SH-SY5Y (cell line): ENCODE measurements around the gene EXOC6B.

ENCODE experiments used
- GATA2 ChIP-seq: IDR thresholded peaks from 2 replicates; pipeline ENCODE4 v1.6.1; 2011; ENCODE audit warnings: mild to moderate bottlenecking, low read depth, low read length
- GATA3 ChIP-seq: IDR thresholded peaks from 2 replicates; pipeline ENCODE4 v1.6.1; 2011; ENCODE audit warnings: low read depth, mild to moderate bottlenecking, low read length, moderate library complexity

EXOC6B gene

GRCh38 chr2:72388263-72388662 lies 437.6 kb downstream of the EXOC6B start:
- TF ChIP-seq GATA3 = no peak
- no peak for TF ChIP-seq GATA2

- no peak for TF ChIP-seq GATA3
- TF ChIP-seq GATA2 = no peak
These were observed 439.5 kb downstream of the EXOC6B start for GRCh38 chr2:72386288-72386687.

DNA sequence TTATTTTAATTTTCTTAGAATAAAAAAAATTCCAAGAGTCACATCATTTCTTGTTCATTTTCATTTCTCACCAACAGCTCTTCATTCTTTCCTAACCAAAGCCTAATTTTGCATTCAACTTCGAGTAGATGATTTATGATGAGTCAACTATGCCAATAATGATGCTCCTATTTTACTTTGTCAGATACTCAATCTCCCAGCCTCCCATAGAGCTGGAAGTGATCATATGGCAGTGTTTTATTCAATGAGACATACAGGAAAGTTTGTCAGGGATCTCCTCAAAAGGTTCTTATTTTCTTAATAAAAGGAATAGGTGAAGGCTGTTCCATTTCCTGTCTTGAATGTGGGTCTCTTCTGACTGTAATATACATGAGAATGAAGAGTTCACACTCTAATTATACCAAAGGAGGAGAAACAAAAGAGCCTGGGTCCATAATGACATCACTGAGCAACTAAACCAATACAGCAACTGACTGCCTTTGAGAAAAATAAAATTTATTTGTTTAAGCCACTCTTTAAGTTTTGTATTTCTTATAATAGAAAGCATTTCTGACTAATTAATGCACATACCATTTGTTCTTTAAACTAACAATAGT lies 447.0 kb downstream of the EXOC6B start:
- TF ChIP-seq GATA2 (no peak), GATA3 (no peak)

GRCh38 chr2:72367530-72368225 lies 458.2 kb downstream of the EXOC6B start:
- TF ChIP-seq GATA3 (no peak), GATA2 (no peak)

DNA sequence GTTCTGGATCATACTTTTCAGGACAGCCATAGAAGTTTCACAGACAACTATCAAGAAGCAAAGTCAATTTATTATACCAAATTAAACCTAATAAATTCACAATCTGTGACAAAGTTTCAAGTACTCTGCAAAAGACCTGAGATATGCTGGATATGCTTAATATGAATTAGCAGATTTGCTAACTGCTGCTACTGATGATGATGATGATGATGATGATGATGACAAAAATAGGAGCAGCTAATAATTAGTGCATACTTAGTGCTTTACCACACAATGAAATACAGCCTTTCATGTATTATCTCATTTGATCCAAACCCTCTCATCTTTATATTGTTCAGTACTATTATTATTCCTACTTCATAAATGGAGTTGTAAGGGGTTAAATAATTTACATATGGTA lies 462.4 kb downstream of the EXOC6B start:
- TF ChIP-seq GATA2 (no peak), GATA3 (no peak)

DNA sequence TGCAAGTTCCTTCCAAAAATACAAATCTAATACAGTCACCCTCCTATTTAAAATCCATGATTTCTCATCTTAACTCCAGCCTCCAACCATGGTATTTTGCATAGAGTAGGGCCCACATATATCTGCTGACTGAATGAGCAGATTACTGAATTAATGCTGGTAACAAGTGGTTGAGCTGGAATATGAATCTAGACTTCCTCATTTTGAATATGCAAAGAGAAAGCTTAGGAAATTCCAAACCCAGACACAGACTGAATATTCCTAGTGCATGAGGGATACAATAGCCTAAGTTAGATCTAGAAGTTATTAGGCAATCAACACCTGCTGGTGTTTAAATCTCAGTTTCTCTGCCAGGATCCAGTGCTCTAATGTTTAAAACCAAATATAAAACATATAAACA lies 463.1 kb downstream of the EXOC6B start:
- TF ChIP-seq GATA3 (no peak), GATA2 (no peak)

DNA sequence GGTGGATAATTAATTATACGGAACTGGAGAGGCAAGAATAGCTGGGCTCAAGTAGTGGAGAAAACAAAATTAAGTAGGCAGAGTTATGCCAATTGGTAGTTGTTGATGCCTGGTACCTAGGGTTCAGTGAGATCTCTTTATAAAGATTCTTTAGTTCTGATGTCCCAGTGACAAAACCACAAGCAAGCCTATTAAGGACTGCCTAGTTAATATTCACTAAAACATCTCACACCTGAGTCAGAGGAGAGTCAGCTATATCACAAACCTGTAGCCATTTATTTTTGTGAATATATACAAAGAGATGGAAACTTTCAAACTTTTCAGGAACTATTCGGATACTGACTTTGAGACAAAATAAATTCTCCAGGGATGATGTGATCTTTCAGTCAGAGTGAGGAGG lies 464.3 kb downstream of the EXOC6B start:
- TF ChIP-seq GATA3 (no peak), GATA2 (no peak)

DNA sequence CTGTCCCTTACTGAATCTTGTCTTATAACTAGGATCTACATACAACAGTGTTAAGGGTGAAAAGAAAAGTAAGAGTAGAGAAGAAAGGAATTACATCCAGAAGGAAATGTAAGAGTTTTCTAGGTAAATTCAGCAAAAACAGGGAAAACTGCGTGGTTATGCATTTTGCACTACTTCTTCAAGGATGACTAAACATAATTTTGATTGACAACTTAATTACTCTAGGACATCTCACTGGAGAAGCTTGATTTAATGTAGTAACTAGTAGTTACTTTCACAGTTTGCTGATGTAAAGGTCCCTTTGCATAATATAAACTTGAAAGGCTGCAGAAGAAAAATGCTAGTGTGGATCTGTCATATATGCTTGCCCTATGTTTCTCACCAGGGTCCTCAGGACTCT lies 464.8 kb downstream of the EXOC6B start:
- TF ChIP-seq GATA2 (no peak), GATA3 (no peak)

DNA sequence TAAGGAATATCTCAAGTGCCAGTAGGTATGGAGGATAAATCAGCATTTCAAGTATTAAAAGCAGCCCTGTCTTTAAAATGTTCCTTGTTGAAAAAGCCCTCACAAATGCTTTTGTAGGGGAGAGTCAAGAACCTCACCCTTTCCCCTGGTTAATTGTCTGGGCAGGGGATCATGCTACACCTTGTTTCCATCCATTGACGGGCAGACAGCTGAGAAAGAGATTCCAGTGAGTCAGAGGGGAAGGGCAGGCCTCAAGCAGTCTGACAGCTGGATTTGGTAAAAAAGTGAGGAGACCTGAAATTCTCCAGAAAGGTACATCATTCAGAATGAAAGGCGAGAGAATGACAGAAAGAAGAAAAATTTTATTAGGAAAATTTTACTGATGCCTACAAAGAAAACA lies 475.0 kb downstream of the EXOC6B start:
- TF ChIP-seq GATA2 (no peak), GATA3 (no peak)

GRCh38 chr2:72349016-72349415 lies 476.8 kb downstream of the EXOC6B start:
- no peak for TF ChIP-seq GATA2
- no peak for TF ChIP-seq GATA3

- TF ChIP-seq GATA3 (no peak), GATA2 (no peak)
These were observed 478.8 kb downstream of the EXOC6B start for GRCh38 chr2:72347081-72347480.

GRCh38 chr2:72341639-72342038 lies 484.2 kb downstream of the EXOC6B start:
- no peak for TF ChIP-seq GATA3
- no peak for TF ChIP-seq GATA2

GRCh38 chr2:72340665-72341064 lies 485.2 kb downstream of the EXOC6B start:
- TF ChIP-seq GATA3 (no peak), GATA2 (no peak)

GRCh38 chr2:72338076-72338475 lies 487.8 kb downstream of the EXOC6B start:
- TF ChIP-seq GATA3 (no peak), GATA2 (no peak)

GRCh38 chr2:72332720-72333119 lies 493.1 kb downstream of the EXOC6B start:
- TF ChIP-seq GATA2 (no peak), GATA3 (no peak)

DNA sequence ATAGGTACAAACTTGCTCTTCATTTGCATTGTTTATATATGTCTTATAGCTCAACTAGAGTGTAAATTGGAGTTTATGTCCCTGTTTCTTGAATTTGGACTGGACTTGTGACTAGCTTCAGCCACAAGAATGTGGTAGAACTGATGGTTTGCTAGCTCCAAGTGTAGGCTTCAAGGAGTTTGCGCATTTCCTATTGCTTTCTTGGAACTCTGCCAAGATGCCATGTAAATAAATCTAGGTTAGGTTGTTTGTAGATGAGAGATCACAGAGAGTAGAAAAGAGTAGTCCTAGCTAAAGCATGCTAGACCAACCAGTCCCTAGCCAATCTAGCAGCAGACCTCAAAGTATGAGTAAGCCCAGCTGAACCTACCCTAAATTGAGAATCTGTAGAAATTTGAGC lies 495.2 kb downstream of the EXOC6B start:
- TF ChIP-seq GATA2 = no peak
- no peak for TF ChIP-seq GATA3

- TF ChIP-seq GATA3 = no peak
- no peak for TF ChIP-seq GATA2
These were observed 499.1 kb downstream of the EXOC6B start for GRCh38 chr2:72326759-72327158.
